ENCODE results near the gene RASIP1. TPM values are rescaled to one million over a fixed set of nuclear protein-coding genes. Genes with fewer than 3 reads are reported as not detected.
"Not testable (repeated sequence)": the region's sequence is repeated elsewhere in the genome, so short reads cannot be mapped to it uniquely, and the experiment has no call there.

RASIP1 gene
- polyA plus RNA-seq, 10 donors: 18.7 to 28.8 (median 21.7) TPM

DNA sequence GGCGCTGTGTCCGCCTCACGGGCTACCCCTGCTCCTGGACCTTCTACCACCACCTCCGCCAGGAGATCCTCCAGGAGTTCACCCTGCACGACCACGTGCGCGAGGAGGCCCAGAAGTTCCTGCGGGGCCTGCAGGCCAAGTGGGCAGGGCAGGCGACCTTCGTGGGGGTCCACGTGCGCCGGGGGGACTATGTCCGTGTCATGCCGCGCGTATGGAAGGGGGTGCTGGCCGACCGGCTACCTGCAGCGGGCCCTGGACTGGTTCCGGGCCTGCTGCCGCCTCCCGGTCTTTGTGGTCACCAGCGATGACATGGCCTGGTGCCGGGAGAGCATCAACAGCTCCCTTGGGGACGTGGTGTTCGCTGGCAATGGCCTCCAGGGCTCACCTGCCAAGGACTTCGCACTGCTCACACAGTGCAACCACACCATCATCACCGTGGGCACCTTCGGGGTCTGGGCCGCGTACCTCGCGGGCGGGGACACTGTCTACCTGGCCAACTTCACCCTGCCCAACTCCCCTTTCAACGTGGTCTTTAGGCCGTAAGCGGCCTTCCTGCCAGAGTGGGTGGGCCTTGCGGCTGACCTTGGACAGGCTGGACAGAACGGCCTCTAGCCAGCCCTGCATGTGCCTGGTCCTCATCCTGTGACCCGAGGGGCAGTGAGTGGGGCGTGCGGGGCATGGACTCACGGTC lies 59.8 kb downstream of the RASIP1 start:
- no peak for DNase-seq

DNA sequence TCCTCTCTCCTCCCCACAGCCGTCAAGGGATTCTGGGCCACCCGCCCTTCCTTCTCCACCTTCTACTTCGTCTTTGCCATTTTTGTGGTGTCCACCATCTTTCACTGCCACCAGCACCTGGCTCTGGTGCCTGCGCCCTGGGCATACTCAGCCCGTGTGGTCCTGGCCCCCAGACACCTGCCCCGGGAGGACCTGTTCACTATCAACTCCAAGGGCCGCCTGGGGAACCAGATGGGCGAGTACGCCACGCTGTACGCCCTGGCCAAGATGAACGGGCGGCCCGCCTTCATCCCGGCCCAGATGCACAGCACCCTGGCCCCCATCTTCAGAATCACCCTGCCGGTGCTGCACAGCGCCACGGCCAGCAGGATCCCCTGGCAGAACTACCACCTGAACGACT lies 60.4 kb downstream of the RASIP1 start:
- not testable (repeated sequence) for DNase-seq

DNA sequence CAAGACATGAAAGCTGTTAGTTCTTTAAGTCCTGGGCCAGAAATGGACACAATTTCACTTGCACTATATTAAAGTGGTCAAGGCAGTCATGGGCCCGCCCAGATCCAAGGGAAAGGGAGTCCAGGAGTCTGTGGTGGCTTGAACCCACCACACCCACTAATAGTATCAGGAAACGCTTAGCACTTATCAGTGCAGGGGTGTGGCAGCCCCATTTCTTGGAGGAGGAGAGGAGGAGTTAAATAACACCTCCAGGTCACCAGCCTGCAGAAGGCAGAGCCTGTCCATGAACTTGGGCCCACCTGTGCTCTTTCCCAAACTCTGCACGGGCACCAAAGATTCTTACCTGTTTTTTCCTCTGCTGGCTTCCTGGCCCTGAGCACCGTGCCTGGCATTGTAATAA lies 62.2 kb downstream of the RASIP1 start:
- DNase-seq: no peak

DNA sequence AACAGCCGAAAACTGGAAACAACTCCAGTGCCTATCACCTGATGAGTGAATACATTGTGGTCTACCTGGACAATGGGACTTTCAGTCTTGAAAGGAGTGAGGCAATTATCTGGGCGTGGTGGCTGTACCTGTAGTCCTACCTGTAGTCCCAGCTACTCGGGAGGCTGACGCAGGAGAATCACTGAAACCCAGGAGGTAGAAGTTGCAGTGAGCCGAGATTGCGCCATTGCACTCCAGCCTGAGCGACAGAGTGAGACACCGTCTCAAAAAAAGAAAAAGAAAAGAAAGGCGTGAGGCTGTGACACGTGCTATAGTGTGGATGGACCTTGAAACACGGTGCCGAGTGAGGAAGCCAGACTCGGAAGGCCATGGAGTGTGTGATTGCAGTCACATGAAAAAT lies 63.5 kb downstream of the RASIP1 start:
- no peak for DNase-seq

DNA sequence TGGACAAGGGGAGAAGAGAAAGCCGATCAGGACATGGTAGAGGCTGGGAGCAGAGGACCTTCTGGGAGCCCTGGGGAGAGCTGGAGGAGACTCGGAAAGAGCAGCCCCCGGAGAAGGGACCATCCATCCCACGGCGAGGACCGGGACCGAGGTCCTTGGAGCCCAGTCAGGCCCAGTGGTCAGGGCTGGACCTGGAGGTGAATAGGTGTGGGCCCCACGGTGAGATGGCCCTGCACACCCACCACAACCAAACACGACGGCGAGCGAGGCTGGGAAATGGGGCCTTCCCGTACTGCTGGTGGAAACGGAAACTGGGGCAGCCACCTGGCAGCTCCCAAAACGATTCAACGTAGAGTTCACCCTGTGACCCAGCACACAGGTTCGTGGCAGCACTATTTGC lies 63.9 kb downstream of the RASIP1 start:
- DNase-seq: no peak

DNA sequence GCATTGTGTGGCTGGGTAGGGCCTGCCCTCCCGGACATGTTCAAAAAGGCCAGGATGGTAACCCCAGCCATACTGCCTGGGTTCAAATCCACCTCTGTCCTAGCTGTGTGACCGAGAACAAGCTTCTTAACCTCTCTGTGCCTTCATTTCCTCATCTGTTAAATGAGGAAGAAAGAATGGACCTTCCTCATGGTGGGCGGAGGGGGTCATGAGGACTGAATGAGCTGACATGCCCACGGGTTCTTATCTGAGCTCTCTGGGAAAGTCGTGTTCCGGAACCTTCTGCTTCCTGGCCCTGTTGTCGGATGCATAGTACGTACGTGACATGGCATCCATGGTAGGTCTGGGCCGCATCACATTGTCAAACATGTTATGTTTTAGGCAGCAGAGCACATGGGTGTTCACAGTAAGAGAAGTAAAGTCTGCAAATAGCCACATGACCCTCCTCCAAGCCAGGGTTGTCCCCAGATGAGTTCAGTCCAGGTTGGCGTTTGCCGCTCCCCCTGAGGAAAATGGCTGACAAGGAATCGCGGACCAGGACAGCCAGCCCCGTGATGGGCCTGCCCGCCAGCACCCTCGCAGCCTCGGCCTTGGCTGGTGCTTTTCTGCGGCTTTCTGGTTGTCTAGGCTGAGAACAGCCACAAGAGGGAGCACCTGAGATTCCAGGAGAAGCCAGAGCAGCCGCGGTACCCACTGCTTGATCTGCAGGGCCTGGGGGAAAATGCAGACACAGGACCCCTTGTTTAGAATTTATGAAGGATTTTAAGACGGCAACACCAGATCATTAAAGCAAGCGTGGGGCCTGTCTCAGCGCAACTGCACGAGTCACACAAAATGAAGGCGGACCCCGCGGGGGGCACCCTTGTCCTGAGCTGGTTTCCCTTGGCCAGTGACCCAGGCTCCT lies 65.2 kb downstream of the RASIP1 start:
- peak; percentile 81 to 90 (median 82) for DNase-seq

DNA sequence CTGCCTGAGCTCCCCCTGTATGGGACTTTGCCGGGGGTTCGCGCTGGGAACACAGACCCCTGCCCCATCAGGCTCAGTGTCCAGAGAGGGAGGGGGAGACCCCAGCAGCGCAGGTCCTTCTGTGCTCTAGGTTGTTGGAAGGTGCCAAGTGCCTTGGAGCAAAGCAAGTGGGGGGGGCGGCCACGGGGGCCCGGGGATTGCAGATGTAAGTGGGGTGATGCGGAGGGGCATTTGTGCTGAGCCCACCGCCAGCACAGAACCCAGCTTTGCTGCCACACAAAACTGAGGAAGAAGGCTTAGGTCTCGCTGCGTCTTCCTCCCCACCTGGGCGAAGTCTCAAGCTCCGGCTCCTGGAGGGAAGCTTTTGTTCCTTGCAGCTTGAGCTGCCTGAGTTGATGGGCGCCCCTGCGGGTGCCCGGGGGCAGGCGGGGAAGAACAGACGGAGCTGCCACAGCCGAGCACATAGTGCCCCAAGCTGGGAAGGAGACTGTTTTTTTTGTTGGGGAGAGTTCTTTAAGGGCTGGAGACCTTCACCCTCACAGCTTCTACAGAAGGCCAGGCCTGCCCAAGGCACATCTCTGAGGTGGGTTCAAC lies 66.1 kb downstream of the RASIP1 start:
- DNase-seq: no peak

DNA sequence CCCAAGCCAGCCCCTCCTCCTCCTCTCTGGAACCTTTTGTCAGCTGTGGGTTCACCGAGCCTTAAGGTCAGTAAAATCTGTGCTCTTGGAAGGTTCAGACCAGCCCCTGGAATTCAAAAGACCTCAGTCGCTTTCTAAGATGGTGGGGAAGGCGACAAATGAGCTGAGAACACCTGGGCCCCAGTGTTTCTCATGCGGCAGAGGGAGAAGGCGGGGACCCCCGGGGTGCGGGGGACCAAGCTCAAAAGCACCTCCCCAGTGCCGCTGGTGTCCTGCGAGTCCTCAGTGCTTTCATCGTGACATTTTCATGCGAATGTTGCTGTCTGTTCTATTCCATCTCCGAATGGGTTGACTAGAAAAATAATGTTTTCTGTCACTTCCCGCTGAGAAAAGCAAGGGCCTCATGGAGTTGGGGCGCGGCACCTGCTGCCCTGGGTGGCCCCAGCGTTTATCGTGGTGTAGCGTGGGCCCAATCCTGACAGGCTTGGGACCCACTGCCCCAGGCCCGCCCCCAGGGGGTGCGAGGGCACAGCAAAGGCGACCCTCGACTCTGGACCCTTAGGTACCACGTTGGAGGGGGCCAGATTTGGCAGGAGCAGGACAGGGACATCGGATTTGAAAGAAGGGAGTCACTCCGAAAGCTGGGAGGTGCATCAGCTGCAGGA lies 66.8 kb downstream of the RASIP1 start:
- DNase-seq: no peak

DNA sequence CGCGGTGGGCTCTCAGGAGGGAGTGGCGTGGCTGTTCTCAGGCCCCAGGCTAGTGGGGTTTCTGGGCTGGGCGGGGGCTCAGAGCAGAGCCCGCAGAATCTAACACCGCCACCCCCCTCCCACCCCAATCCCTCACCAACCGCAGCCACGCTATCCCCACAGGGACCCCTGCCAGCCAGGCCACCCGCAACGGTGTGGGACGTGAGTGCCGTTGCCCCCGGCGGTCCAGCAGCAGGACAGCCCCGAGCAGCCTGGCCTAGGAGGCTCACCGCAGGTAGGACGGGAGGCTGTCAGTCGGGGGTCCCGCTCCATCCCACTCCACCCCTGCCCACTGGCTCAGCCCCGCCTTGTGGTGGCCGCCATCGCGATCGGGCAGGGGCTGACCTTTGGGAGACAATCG lies 67.4 kb downstream of the RASIP1 start, which contains the start of gene NTN5:
Gene NTN5 (minus strand): TSS at position 24 of the 400 bp plus-strand sequence. CDS start 2,031 bp downstream, outside the sequence.
- DNase-seq: no peak

DNA sequence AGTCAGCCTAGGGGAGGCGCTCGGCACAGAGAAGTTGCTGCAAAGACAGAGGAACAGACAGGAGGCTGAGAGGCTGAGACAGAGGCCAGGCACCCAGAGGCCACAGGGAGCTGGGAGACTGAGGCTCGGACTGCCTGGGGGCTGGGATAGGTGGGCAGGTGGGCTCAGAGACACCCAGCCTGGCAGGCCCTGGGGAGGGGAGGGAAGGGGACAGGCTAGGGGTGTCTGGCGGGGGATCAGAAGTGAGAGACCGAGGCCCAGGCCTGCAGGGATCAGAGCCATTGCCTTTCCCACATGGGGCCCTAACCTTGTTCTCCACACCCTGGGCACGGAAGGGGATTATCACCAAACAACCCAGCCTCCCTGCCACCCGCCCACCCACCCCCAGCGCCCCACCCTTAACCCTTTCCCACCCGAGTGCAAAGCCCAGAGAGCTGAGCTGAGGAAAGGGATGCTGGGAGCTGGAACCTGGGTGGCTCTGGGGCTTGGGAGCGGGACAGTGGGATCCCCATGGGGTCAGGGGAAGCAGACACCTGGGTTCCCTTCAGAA lies 68.9 kb downstream of the RASIP1 start:
- DNase-seq: no peak

DNA sequence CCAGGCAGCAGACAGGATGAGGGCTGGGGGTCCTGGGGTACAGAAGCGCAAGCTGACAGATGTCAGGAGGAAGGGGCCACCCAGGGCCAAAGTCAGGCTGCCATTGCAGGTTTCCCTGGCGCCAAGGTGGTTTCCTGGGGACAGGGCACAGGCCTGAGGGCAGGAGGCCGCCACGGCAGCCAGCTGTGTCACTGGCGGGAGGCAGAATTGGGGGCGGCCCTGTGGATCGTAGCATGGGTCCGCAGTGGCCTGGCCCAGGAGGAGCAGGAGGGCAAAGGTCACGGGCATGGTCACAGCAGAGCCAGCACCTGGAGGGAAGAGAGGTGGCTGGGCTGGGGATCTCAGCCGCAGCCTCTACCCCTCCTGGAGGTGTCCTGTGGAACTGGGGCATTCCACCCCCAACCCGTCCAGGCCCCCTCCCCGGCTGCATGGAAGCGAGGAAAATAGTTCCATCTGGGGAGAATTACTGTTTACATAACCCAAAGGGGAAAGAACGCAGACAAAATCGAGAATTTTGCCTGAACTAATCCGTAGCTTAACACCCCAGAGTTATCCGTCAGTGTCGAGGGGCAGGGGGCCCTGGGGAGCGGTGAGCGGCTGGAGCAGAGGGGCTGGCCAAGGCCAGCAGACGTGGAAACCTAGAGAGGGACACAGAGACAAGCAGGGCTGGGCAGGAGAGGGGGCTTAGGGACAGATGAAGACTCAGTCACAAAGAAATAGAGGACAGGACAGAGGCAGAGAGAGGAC lies 69.5 kb downstream of the RASIP1 start:
- peak in 1 of 3 donors; percentile 46 for DNase-seq

Other genes with a start within 250 kb of the RASIP1 start
- gene LMTK3, start 228.8 kb downstream of the RASIP1 start, polyA plus RNA-seq (ENCODE audit: insufficient read length in 10 of 10): under 1 TPM in 7 of 10 donors, not detected in 3; 0.04 to 0.70 (median 0.28) TPM
- 1 to 10 TPM in 2 of 10 donors, under 1 TPM in 4, not detected in 4; 0.21 to 3.5 (median 0.40) TPM for gene SULT2B1, start 188.4 kb downstream of the RASIP1 start, polyA plus RNA-seq (ENCODE audit: insufficient read length in 10 of 10)
- gene SPACA4, start 133.9 kb downstream of the RASIP1 start, polyA plus RNA-seq (ENCODE audit: insufficient read length in 10 of 10): not detected
- 1 to 10 TPM in 1 of 10 donors, under 1 TPM in 4, not detected in 5; 0.16 to 1.8 (median 0.24) TPM for gene FAM83E, start 125.5 kb downstream of the RASIP1 start, polyA plus RNA-seq (ENCODE audit: insufficient read length in 10 of 10)
- 1,000 to 10,000 TPM; 1,102 to 2,024 (median 1,616) TPM for gene RPL18, start 121.4 kb downstream of the RASIP1 start, polyA plus RNA-seq (ENCODE audit: insufficient read length in 10 of 10)
- gene SPHK2, start 121.1 kb downstream of the RASIP1 start, polyA plus RNA-seq (ENCODE audit: insufficient read length in 10 of 10): 1 to 10 TPM; 5.3 to 8.5 (median 7.4) TPM
- 1 to 10 TPM; 3.9 to 9.7 (median 6.0) TPM for gene DBP, start 103.2 kb downstream of the RASIP1 start, polyA plus RNA-seq (ENCODE audit: insufficient read length in 10 of 10)
- 10 to 100 TPM in 3 of 10 donors, 1 to 10 TPM in 7; 4.5 to 15.7 (median 9.0) TPM for gene CA11, start 94.4 kb downstream of the RASIP1 start, polyA plus RNA-seq (ENCODE audit: insufficient read length in 10 of 10)
- gene NTN5, start 67.6 kb downstream of the RASIP1 start, polyA plus RNA-seq (ENCODE audit: insufficient read length in 10 of 10): 1 to 10 TPM in 8 of 10 donors, under 1 TPM in 2; 0.67 to 9.6 (median 2.3) TPM
- gene FUT2, start 44.6 kb downstream of the RASIP1 start, polyA plus RNA-seq (ENCODE audit: insufficient read length in 10 of 10): 1 to 10 TPM in 2 of 10 donors, under 1 TPM in 8; 0.39 to 1.2 (median 0.83) TPM
- 100 to 1,000 TPM in 6 of 10 donors, 10 to 100 TPM in 4; 47.0 to 137 (median 107) TPM for gene MAMSTR, start 20.9 kb downstream of the RASIP1 start, polyA plus RNA-seq (ENCODE audit: insufficient read length in 10 of 10)
- gene IZUMO1, start 6.3 kb upstream of the RASIP1 start, polyA plus RNA-seq (ENCODE audit: insufficient read length in 10 of 10): 1 to 10 TPM in 4 of 10 donors, under 1 TPM in 6; 0.23 to 2.2 (median 0.94) TPM
- 1 to 10 TPM in 7 of 10 donors, under 1 TPM in 3; 0.62 to 1.9 (median 1.2) TPM for gene FUT1, start 12.0 kb upstream of the RASIP1 start, polyA plus RNA-seq (ENCODE audit: insufficient read length in 10 of 10)
- not detected for gene FGF21, start 14.9 kb upstream of the RASIP1 start, polyA plus RNA-seq (ENCODE audit: insufficient read length in 10 of 10)
- 10 to 100 TPM; 19.6 to 24.3 (median 22.4) TPM for gene BCAT2, start 70.4 kb upstream of the RASIP1 start, polyA plus RNA-seq (ENCODE audit: insufficient read length in 10 of 10)
- gene HSD17B14, start 95.9 kb upstream of the RASIP1 start, polyA plus RNA-seq (ENCODE audit: insufficient read length in 10 of 10): 1 to 10 TPM; 2.6 to 4.5 (median 3.2) TPM
- 10 to 100 TPM; 23.6 to 43.5 (median 33.1) TPM for gene PLEKHA4, start 128.0 kb upstream of the RASIP1 start, polyA plus RNA-seq (ENCODE audit: insufficient read length in 10 of 10)
- 10 to 100 TPM; 44.3 to 79.0 (median 62.4) TPM for gene PPP1R15A, start 131.8 kb upstream of the RASIP1 start, polyA plus RNA-seq (ENCODE audit: insufficient read length in 10 of 10)
- gene TULP2, start 158.1 kb upstream of the RASIP1 start, polyA plus RNA-seq (ENCODE audit: insufficient read length in 10 of 10): under 1 TPM in 5 of 10 donors, not detected in 5; 0.16 to 0.54 (median 0.30) TPM
- gene NUCB1, start 159.7 kb upstream of the RASIP1 start, polyA plus RNA-seq (ENCODE audit: insufficient read length in 10 of 10): 100 to 1,000 TPM; 118 to 190 (median 146) TPM
- gene DHDH, start 193.1 kb upstream of the RASIP1 start, polyA plus RNA-seq (ENCODE audit: insufficient read length in 10 of 10): under 1 TPM in 9 of 10 donors, not detected in 1; 0.15 to 0.80 (median 0.39) TPM
- gene BAX, start 214.3 kb upstream of the RASIP1 start, polyA plus RNA-seq (ENCODE audit: insufficient read length in 10 of 10): 10 to 100 TPM; 32.8 to 56.5 (median 42.7) TPM
- gene FTL, start 224.7 kb upstream of the RASIP1 start, polyA plus RNA-seq (ENCODE audit: insufficient read length in 10 of 10): 100 to 1,000 TPM; 520 to 975 (median 659) TPM